Tibial artery (tissue), 4 donors: ENCODE measurements around the gene MFAP4.

Source experiments
- DNase-seq, 2 donors: peaks; one replicate each; pipeline ENCODE4 v3.0.0-alpha.2; 2019
- H3K27ac ChIP-seq, 2 donors: fragments of 200-600 bp; sonication (generic) in 1 of 2; 1 replicate in 1 of 2; 2 replicates in 1 of 2; pipeline ENCODE4 v1.5.1; 2018 to 2019; ENCODE audit warnings: mild to moderate bottlenecking in 1 of 2
- H3K27me3 ChIP-seq, 2 donors: fragments of 200-600 bp; sonication (generic) in 1 of 2; one replicate each; pipeline versions ENCODE4 v1.5.1 to v1.6.0; 2016 to 2019
- H3K36me3 ChIP-seq, 3 donors: fragments of 200-600 bp; sonication (generic) in 2 of 3; one replicate each; pipeline ENCODE4 v1.5.1; 2016 to 2019; ENCODE audit warnings: mild to moderate bottlenecking in 2 of 3
- H3K4me1 ChIP-seq, 4 donors: fragments of 200-600 bp; sonication (generic) in 2 of 4; 1 replicate in 3 of 4; 2 replicates in 1 of 4; pipeline ENCODE4 v1.5.1; 2016 to 2019
- H3K4me3 ChIP-seq, 2 donors: fragments of 200-600 bp; sonication (generic) in 1 of 2; 1 replicate in 1 of 2; 2 replicates in 1 of 2; pipeline ENCODE4 v1.5.1; 2018 to 2019; ENCODE audit warnings: mild to moderate bottlenecking in 2 of 2
- H3K9me3 ChIP-seq, 3 donors: fragments of 200-600 bp; sonication (generic) in 1 of 3; one replicate each; pipeline ENCODE4 v1.5.1; 2016 to 2019
- CTCF ChIP-seq, 2 experiments: fragments of 200-600 bp in 1 of 2; fragments of 450-650 bp in 1 of 2; IDR thresholded peaks; one replicate each; pipeline ENCODE4 v1.5.1; 2017 to 2019; ENCODE audit warnings: antibody characterized with exemption in 2 of 2, mild to moderate bottlenecking in 1 of 2, moderate library complexity in 1 of 2
- intact Hi-C: fragments of 100-400 bp; cut with DNase I; formaldehyde crosslinking; loops from one replicate; pipeline ENCODE4 v1.15.0; 2023; ENCODE audit warnings: low total_unique reads

Gene MFAP4

GRCh38 chr17:19375732-19376131 is 11.3 kb downstream of the MFAP4 start:
- H3K9me3 ChIP-seq: no peaks in the 10 kb centered on the region
- H3K27ac ChIP-seq: no peak overlapping the region
- TF ChIP-seq CTCF (IDR thresholded peaks at IDR 0.05): no peak
- no peak overlapping the region for H3K4me3 ChIP-seq
- DNase-seq: no peak
- H3K4me1 ChIP-seq: peaks cover 0 to 24% (median 17%) of the 10 kb centered on the region in 4 donors
- intact Hi-C loops: loop anchor here (5.0 kb wide), 1 partner anchor 132 kb away; no protein-coding TSS in a partner anchor
- H3K36me3 ChIP-seq: peaks cover 9 to 13% (median 11%) of the 10 kb centered on the region in 3 donors
- no peaks in the 10 kb centered on the region for H3K27me3 ChIP-seq

- H3K27ac ChIP-seq: no peak overlapping the region
Observed at GRCh38 chr17:19374136-19374535, 12.9 kb downstream of the MFAP4 start.

GRCh38 chr17:19372866-19373504 is 14.0 kb downstream of the MFAP4 start:
- TF ChIP-seq CTCF (IDR thresholded peaks at IDR 0.05): no peak
- H3K27ac ChIP-seq: no peak overlapping the region
- H3K4me3 ChIP-seq: no peak overlapping the region
- H3K36me3 ChIP-seq: no peaks in the 10 kb centered on the region
- no peaks in the 10 kb centered on the region for H3K9me3 ChIP-seq
- no peaks in the 10 kb centered on the region for H3K27me3 ChIP-seq
- intact Hi-C loops: no loop called here
- peaks cover 0 to 29% (median 11%) of the 10 kb centered on the region in 4 donors for H3K4me1 ChIP-seq
- DNase-seq: no peak

More at GRCh38 chr17:19374136-19374535, 12.9 kb downstream of the MFAP4 start:
- TF ChIP-seq CTCF (IDR thresholded peaks at IDR 0.05): no peak
- DNase-seq: no peak
- intact Hi-C loops: no loop called here
- H3K36me3 ChIP-seq: no peaks in the 10 kb centered on the region
- H3K27me3 ChIP-seq: no peaks in the 10 kb centered on the region
- peaks cover 0 to 22% (median 11%) of the 10 kb centered on the region in 4 donors for H3K4me1 ChIP-seq
- H3K9me3 ChIP-seq: no peaks in the 10 kb centered on the region
- H3K4me3 ChIP-seq: no peak overlapping the region

GRCh38 chr17:19372439-19372838 is 14.6 kb downstream of the MFAP4 start:
- H3K4me1 ChIP-seq: peaks cover 0 to 34% (median 14%) of the 10 kb centered on the region in 4 donors
- no peak overlapping the region for H3K27ac ChIP-seq
- H3K36me3 ChIP-seq: no peaks in the 10 kb centered on the region
- H3K4me3 ChIP-seq: no peak overlapping the region
- H3K27me3 ChIP-seq: no peaks in the 10 kb centered on the region
- intact Hi-C loops: no loop called here
- DNase-seq: no peak
- H3K9me3 ChIP-seq: no peaks in the 10 kb centered on the region
- TF ChIP-seq CTCF (IDR thresholded peaks at IDR 0.05): no peak

- Histone ChIP-seq H3K4me3 (no peak overlapping the region), H3K36me3 (no peaks in the 10 kb centered on the region), H3K27ac (no peak overlapping the region), H3K4me1 (peaks cover 0 to 30% (median 12%) of the 10 kb centered on the region in 4 donors), H3K27me3 (no peaks in the 10 kb centered on the region), H3K9me3 (no peaks in the 10 kb centered on the region)
- DNase-seq: no peak
- no peak for TF ChIP-seq CTCF (IDR thresholded peaks at IDR 0.05)
- intact Hi-C loops: no loop called here
Observed at GRCh38 chr17:19372011-19372370, 15.0 kb downstream of the MFAP4 start.
